Spleen (tissue), 11 donors: ENCODE results near the gene MYBPC1. TPM values are rescaled to one million over a fixed set of nuclear protein-coding genes. Genes with fewer than 3 reads are reported as not detected.

Experiments
- DNase-seq: peaks from one replicate; pipeline ENCODE4 v3.0.0-alpha.2; 2020
- H3K27ac ChIP-seq, 8 donors: fragments of 200-600 bp; sonication (generic) in 7 of 8; 1 replicate in 4 of 8; 2 replicates in 4 of 8; pipeline versions ENCODE4 v1.5.0 to v1.8.0; 2016 to 2021; ENCODE audit warnings: inconsistent platforms in 4 of 8, mild to moderate bottlenecking in 4 of 8, moderate library complexity in 1 of 8
- H3K27me3 ChIP-seq, 7 donors: fragments of 200-600 bp; sonication (generic) in 6 of 7; replicated peaks in 1 of 7; 1 replicate in 4 of 7; 2 replicates in 3 of 7; pipeline versions ENCODE4 v1.5.0 to v1.8.0; 2016 to 2021; ENCODE audit warnings: inconsistent platforms in 3 of 7, mild to moderate bottlenecking in 1 of 7
- H3K36me3 ChIP-seq, 6 donors: fragments of 200-600 bp; sonication (generic) in 5 of 6; 1 replicate in 4 of 6; 2 replicates in 2 of 6; pipeline versions ENCODE4 v1.5.0 to v1.8.0; 2016 to 2021; ENCODE audit warnings: inconsistent platforms in 2 of 6
- H3K4me1 ChIP-seq, 6 donors: fragments of 200-600 bp; sonication (generic) in 5 of 6; 1 replicate in 3 of 6; 2 replicates in 3 of 6; pipeline versions ENCODE4 v1.5.0 to v1.8.0; 2016 to 2021; ENCODE audit warnings: inconsistent platforms in 3 of 6
- H3K4me3 ChIP-seq, 8 donors: fragments of 200-600 bp; sonication (generic) in 7 of 8; 1 replicate in 4 of 8; 2 replicates in 4 of 8; pipeline versions ENCODE4 v1.5.0 to v1.8.0; 2016 to 2021; ENCODE audit warnings: inconsistent platforms in 4 of 8, mild to moderate bottlenecking in 4 of 8, moderate library complexity in 2 of 8
- H3K9me3 ChIP-seq, 8 donors: fragments of 200-600 bp; sonication (generic) in 7 of 8; 1 replicate in 4 of 8; 2 replicates in 4 of 8; pipeline versions ENCODE4 v1.5.0 to v1.8.0; 2016 to 2021; ENCODE audit warnings: inconsistent platforms in 4 of 8
- CTCF ChIP-seq, 11 experiments: fragments of 200-600 bp in 7 of 11; fragments of 450-650 bp in 4 of 11; sonication (generic) in 4 of 11; IDR thresholded peaks in 8 of 11; conservative IDR thresholded peaks in 3 of 11; 1 replicate in 7 of 11; 2 replicates in 4 of 11; pipeline versions ENCODE4 v1.4.0 to v1.8.0; 2016 to 2021; ENCODE audit warnings: antibody characterized with exemption in 11 of 11, inconsistent platforms in 4 of 11, mild to moderate bottlenecking in 1 of 11
- POLR2A ChIP-seq, 3 donors: fragments of 450-650 bp; IDR thresholded peaks; one replicate each; pipeline ENCODE4 v1.5.1; 2017; ENCODE audit warnings: antibody characterized with exemption in 3 of 3, mild to moderate bottlenecking in 1 of 3
- POLR2AphosphoS5 ChIP-seq, 3 donors: sonication (generic); formaldehyde crosslinking; IDR thresholded peaks; one replicate each; pipeline ENCODE4 v1.5.1; 2017; ENCODE audit warnings: antibody characterized with exemption in 3 of 3
- WGBS, 5 donors: extraction: QIAGEN DNeasy Blood & Tissue Kit in 3 of 5; methylation state at CpG; one replicate each; pipeline versions ENCODE4 v1.1.5 to v1.1.7; 2013 to 2018; 5-methylcytosine and 5-hydroxymethylcytosine counted together
- intact Hi-C: fragments of 100-400 bp; cut with DNase I; formaldehyde crosslinking; loops from one replicate; pipeline ENCODE4 v1.15.0; 2023; ENCODE audit warnings: low total_unique reads
- polyA plus RNA-seq, 3 donors: library from polyadenylated mRNA; stranded (reverse); fragments of 200-250 nt; gene quantifications; one replicate each; pipeline ENCODE4 v1.2.1, GENCODE V29; 2013
- total RNA-seq, 7 donors: library from RNA; depleted of rRNA in 3 of 7; stranded (reverse); fragments of >200 nt in 3 of 7; fragmentation: NEBNext Ultra II Directional in 4 of 7; extraction: Animal tissue kit (Norgen Biotek cat#: 25700) in 4 of 7; gene quantifications; one replicate each; pipeline versions ENCODE4 v1.1.0 to v1.2.1, GENCODE V29; 2016 to 2021
- donor health status: healthy with polysubstance abuse.
- donor health status: DM: no; HTN: no; CAD: no; lungs with moderate emphysema.
- donor health status: DM: no; HTN: no; CAD: no.
- donor health status: Bipolar disorder and iron deficiency.
- donor health status: healthy.
- donor health status: DM: no; HTN: no; CAD: no.
- donor health status: DM: yes; HTN: yes; CAD: no.

Gene MYBPC1
- total and polyA plus RNA-seq, 10 donors: 0.06 to 2.7 (median 0.66) TPM; not detected in 4

DNA sequence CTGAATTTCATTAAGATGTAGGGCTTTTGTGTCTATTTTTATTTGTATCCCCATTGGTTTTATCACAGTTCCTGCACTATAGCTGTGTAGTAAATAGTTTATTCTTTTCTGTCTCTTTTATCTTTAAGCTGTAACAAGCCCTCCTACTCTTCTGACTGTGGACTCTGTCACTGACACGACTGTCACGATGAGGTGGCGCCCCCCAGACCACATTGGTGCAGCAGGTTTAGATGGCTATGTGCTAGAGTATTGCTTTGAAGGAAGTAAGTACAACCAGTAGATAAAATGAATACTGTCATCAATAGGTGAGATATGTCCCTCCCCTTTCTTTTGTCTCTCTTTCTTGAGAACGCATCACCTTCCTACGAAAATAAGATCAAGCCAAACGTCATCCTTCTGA lies 68.5 kb downstream of the MYBPC1 start:
- TF ChIP-seq POLR2AphosphoS5 (IDR thresholded peaks at IDR 0.05) (no peak), POLR2A (IDR thresholded peaks at IDR 0.05) (no peak), CTCF (IDR thresholded peaks at IDR 0.05 in 8 of 11, conservative IDR thresholded peaks at IDR 0.05 in 3 of 11) (no peak)
- no peak overlapping the region for H3K27ac ChIP-seq
- intact Hi-C loops: no loop called here
- H3K27me3 ChIP-seq: no peaks in the 10 kb centered on the region
- H3K9me3 ChIP-seq: no peaks in the 10 kb centered on the region
- no peak overlapping the region for H3K4me3 ChIP-seq
- no peak for DNase-seq
- H3K36me3 ChIP-seq: no peaks in the 10 kb centered on the region
- WGBS, 5 donors: 83 to 94% (median 91%) methylated on average over 6 of the region's 6 CpGs
- no peaks in the 10 kb centered on the region for H3K4me1 ChIP-seq

DNA sequence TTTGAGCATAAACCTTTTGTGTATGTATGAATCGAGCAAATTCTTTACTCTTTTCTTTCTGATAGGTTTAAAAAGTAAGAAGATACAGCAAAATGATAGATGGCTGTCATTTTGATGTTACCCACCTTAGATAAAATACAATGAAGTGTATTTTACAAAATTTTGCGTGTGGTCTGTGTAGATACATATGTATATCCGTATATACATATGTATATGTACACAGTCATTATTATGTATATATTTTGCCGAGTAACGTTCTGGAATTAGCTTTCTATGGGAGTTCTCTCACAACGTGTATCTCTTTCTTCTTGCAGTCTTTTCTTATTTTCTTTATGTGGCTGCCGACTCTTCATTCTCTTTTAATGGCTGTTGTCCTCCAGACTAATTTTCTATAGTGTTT lies 70.2 kb downstream of the MYBPC1 start:
- Histone ChIP-seq H3K4me1 (peaks cover 0 to 8% (median 4%) of the 10 kb centered on the region in 6 donors), H3K9me3 (no peaks in the 10 kb centered on the region), H3K36me3 (no peaks in the 10 kb centered on the region), H3K4me3 (no peak overlapping the region), H3K27me3 (no peaks in the 10 kb centered on the region), H3K27ac (no peak overlapping the region)
- WGBS, 5 donors: 82 to 93% (median 87%) methylated on average over 7 of the region's 7 CpGs
- TF ChIP-seq CTCF (IDR thresholded peaks at IDR 0.05 in 8 of 11, conservative IDR thresholded peaks at IDR 0.05 in 3 of 11) (no peak), POLR2A (IDR thresholded peaks at IDR 0.05) (no peak), POLR2AphosphoS5 (IDR thresholded peaks at IDR 0.05) (no peak)
- intact Hi-C loops: no loop called here
- no peak for DNase-seq

GRCh38 chr12:101666052-101666728 lies 71.4 kb downstream of the MYBPC1 start:
- no peak overlapping the region for H3K4me3 ChIP-seq
- no peaks in the 10 kb centered on the region for H3K36me3 ChIP-seq
- H3K9me3 ChIP-seq: no peaks in the 10 kb centered on the region
- H3K27ac ChIP-seq: no peak overlapping the region
- H3K27me3 ChIP-seq: no peaks in the 10 kb centered on the region
- peaks cover 3 to 20% (median 15%) of the 10 kb centered on the region in 6 donors for H3K4me1 ChIP-seq
- DNase-seq: no peak
- no peak for TF ChIP-seq POLR2AphosphoS5 (IDR thresholded peaks at IDR 0.05)
- TF ChIP-seq CTCF (IDR thresholded peaks at IDR 0.05 in 8 of 11, conservative IDR thresholded peaks at IDR 0.05 in 3 of 11): no peak
- intact Hi-C loops: no loop called here
- WGBS, 5 donors: 83 to 94% (median 90%) methylated on average over 7 of the region's 7 CpGs

DNA sequence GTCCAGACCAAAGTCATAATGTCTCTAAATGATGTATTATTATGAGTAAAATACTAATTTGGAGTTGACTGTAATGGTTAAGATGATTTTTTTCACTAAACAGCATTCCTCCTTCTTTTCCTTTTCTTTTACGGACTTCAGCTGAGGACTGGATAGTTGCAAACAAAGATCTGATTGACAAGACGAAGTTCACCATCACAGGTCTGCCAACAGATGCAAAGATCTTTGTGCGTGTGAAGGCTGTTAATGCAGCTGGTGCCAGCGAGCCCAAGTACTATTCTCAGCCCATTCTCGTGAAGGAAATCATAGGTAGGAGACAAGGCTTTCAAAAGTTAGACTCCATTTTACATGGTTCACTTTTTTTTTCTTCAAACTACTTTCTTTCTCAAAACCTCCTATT lies 72.8 kb downstream of the MYBPC1 start:
- peaks cover 3 to 34% (median 29%) of the 10 kb centered on the region in 6 donors for H3K4me1 ChIP-seq
- 83 to 95% (median 91%) methylated on average over 5 of the region's 5 CpGs for WGBS, 5 donors
- TF ChIP-seq POLR2AphosphoS5 (IDR thresholded peaks at IDR 0.05) (no peak), CTCF (IDR thresholded peaks at IDR 0.05 in 8 of 11, conservative IDR thresholded peaks at IDR 0.05 in 3 of 11) (no peak), POLR2A (IDR thresholded peaks at IDR 0.05) (no peak)
- intact Hi-C loops: no loop called here
- DNase-seq: no peak
- H3K36me3 ChIP-seq: no peaks in the 10 kb centered on the region
- no peak overlapping the region for H3K4me3 ChIP-seq
- no peak overlapping the region for H3K27ac ChIP-seq
- H3K27me3 ChIP-seq: no peaks in the 10 kb centered on the region
- H3K9me3 ChIP-seq: no peaks in the 10 kb centered on the region
